IMR-90 (cell line): ENCODE data around the gene RIIAD1. TPM values are rescaled to one million over a fixed set of nuclear protein-coding genes. Genes with fewer than 3 reads are reported as not detected.

Experiments used
- ATAC-seq: fragments of 200-7000 bp; cut with Tn5 transposase; 2 replicates; pipeline ENCODE4 v1.9.1; 2020; ENCODE audit warnings: low read depth, mild to moderate bottlenecking, moderate library complexity
- BruUV-seq: library from RNA; stranded (reverse); fragments of 400-500 nt; replicated peaks from 2 replicates; lab custom pipeline; 2021; lab: Mats Ljungman, UMichigan
- CTCF ChIA-PET: fragments of 300-600 bp; formaldehyde crosslinking; extraction: SDS; loops from one replicate; lab custom pipeline; 2021; ENCODE audit warnings: antibody characterized with exemption; lab: Yijun Ruan, JAX
- POLR2A ChIA-PET: fragments of 300-600 bp; sonication (Branson Sonifier 250); formaldehyde crosslinking; loops from one replicate; lab custom pipeline; 2022; ENCODE audit warnings: antibody characterized with exemption; ENCODE audit not compliant: unreplicated experiment; lab: Charles Lee
- DNase-seq: peaks from one replicate; pipeline ENCODE4 v3.0.0; 2013
- H2AFZ ChIP-seq: replicated peaks from 2 replicates; pipeline ENCODE3; 2013; ENCODE audit warnings: low read length, mild to moderate bottlenecking; ENCODE audit not compliant: poor library complexity
- H2AK5ac ChIP-seq: 2 replicates; pipeline ENCODE4 v1.6.1; 2013; ENCODE audit warnings: low read depth, low read length, inconsistent platforms
- H2AK9ac ChIP-seq: replicated peaks from 2 replicates; pipeline ENCODE3; 2013; ENCODE audit warnings: mild to moderate bottlenecking, low read depth, low read length, moderate library complexity; ENCODE audit not compliant: poor library complexity
- H2BK120ac ChIP-seq: 2 replicates; pipeline ENCODE4 v1.6.1; 2013; ENCODE audit warnings: low read depth, low read length, inconsistent platforms
- H2BK15ac ChIP-seq: 3 replicates; pipeline ENCODE4 v1.6.1; 2013; ENCODE audit warnings: low read depth, low read length, inconsistent platforms
- H2BK20ac ChIP-seq: 2 replicates; pipeline ENCODE4 v1.6.1; 2013; ENCODE audit warnings: low read depth, mild to moderate bottlenecking, inconsistent platforms, low read length, moderate library complexity
- H2BK5ac ChIP-seq: 2 replicates; pipeline ENCODE4 v1.6.1; 2013; ENCODE audit warnings: mild to moderate bottlenecking, low read depth, low read length, inconsistent platforms; ENCODE audit not compliant: poor library complexity, severe bottlenecking
- H3K14ac ChIP-seq: replicated peaks from 2 replicates; pipeline ENCODE4 v1.6.1; 2013; ENCODE audit warnings: low read depth, low read length, inconsistent platforms
- H3K18ac ChIP-seq: 2 replicates; pipeline ENCODE4 v1.6.1; 2013; ENCODE audit warnings: low read depth, low read length, control low read depth
- H3K23ac ChIP-seq: 2 replicates; pipeline ENCODE4 v1.6.1; 2013; ENCODE audit warnings: low read depth, low read length, inconsistent platforms
- H3K27ac ChIP-seq: 2 replicates; pipeline ENCODE4 v1.5.1; 2013; ENCODE audit warnings: mild to moderate bottlenecking, control low read depth, low read length; ENCODE audit not compliant: insufficient read depth
- H3K27me3 ChIP-seq: 2 replicates; pipeline ENCODE4 v1.6.1; 2013; ENCODE audit warnings: low read length; ENCODE audit not compliant: control insufficient read depth, insufficient read depth
- H3K36me3 ChIP-seq: 2 replicates; pipeline ENCODE4 v1.6.1; 2013; ENCODE audit warnings: low read length, mixed read lengths; ENCODE audit not compliant: control insufficient read depth, insufficient read depth
- H3K4ac ChIP-seq: 2 replicates; pipeline ENCODE4 v1.6.1; 2013; ENCODE audit warnings: low read depth, low read length, inconsistent platforms
- H3K4me1 ChIP-seq: 2 replicates; pipeline ENCODE4 v1.6.1; 2013; ENCODE audit warnings: low read length, mixed read lengths; ENCODE audit not compliant: control insufficient read depth, insufficient read depth
- H3K4me2 ChIP-seq: 2 replicates; pipeline ENCODE4 v1.6.1; 2013; ENCODE audit warnings: low read depth, mild to moderate bottlenecking, control low read depth, low read length, moderate library complexity
- H3K4me3 ChIP-seq: 2 replicates; pipeline ENCODE4 v1.5.1; 2013; ENCODE audit warnings: low read depth, mild to moderate bottlenecking, control low read depth, low read length, moderate library complexity; ENCODE audit not compliant: insufficient read depth
- H3K56ac ChIP-seq: 2 replicates; pipeline ENCODE4 v1.6.1; 2013; ENCODE audit warnings: low read length, inconsistent platforms; ENCODE audit not compliant: insufficient read depth; ENCODE audit errors: extremely low read depth
- H3K79me1 ChIP-seq, 2 experiments: 2 replicates each; pipeline ENCODE4 v1.6.1; 2013; ENCODE audit warnings: low read length in 2 of 2, inconsistent platforms in 1 of 2, low read depth in 1 of 2
- H3K9ac ChIP-seq: 2 replicates; pipeline ENCODE4 v1.6.1; 2013; ENCODE audit warnings: low read depth, low read length, control low read depth
- H3K9me1 ChIP-seq: 2 replicates; pipeline ENCODE4 v1.6.1; 2013; ENCODE audit warnings: low read length, inconsistent platforms; ENCODE audit not compliant: insufficient read depth
- H3K9me3 ChIP-seq: 2 replicates; pipeline ENCODE4 v1.6.1; 2013; ENCODE audit warnings: low read length; ENCODE audit not compliant: control insufficient read depth, insufficient read depth
- H4K20me1 ChIP-seq: 2 replicates; pipeline ENCODE4 v1.6.1; 2013; ENCODE audit warnings: low read length, inconsistent platforms; ENCODE audit not compliant: insufficient read depth
- H4K5ac ChIP-seq: 2 replicates; pipeline ENCODE4 v1.6.1; 2013; ENCODE audit warnings: mild to moderate bottlenecking, low read depth, low read length, control low read depth
- H4K8ac ChIP-seq, 2 experiments: 2 replicates each; pipeline ENCODE4 v1.6.1; 2013; ENCODE audit warnings: low read depth in 2 of 2, low read length in 2 of 2, control low read depth in 1 of 2, inconsistent platforms in 1 of 2
- H4K91ac ChIP-seq: 2 replicates; pipeline ENCODE4 v1.6.1; 2013; ENCODE audit warnings: low read depth, low read length, inconsistent platforms; ENCODE audit not compliant: insufficient read depth
- CEBPB ChIP-seq: IDR thresholded peaks from 2 replicates; pipeline ENCODE4 v1.6.1; 2012; ENCODE audit warnings: low read depth, low read length, improper control_type of control experiment
- MAFK ChIP-seq: IDR thresholded peaks from 2 replicates; pipeline ENCODE4 v1.6.1; 2012; ENCODE audit warnings: low read depth, low read length, improper control_type of control experiment
- WGBS, 2 experiments: methylation state at CpG; one replicate each; pipeline versions ENCODE4 v1.1.5 to v1.1.7; 2013; ENCODE audit warnings: missing lambda C conversion rate in 2 of 2; ENCODE audit not compliant: insufficient read length in 1 of 2; ENCODE audit errors: extremely low coverage in 2 of 2; 5-methylcytosine and 5-hydroxymethylcytosine counted together
- dilution Hi-C: fragments of 300-500 bp; cut with HindIII; formaldehyde crosslinking; loops from one replicate; pipeline ENCODE4 v1.14.3; 2018; ENCODE audit warnings: low sequenced_read_pairs; ENCODE audit not compliant: unreplicated experiment
- in situ Hi-C: fragments of 300-500 bp; cut with MboI; formaldehyde crosslinking; loops from 3 replicates; pipeline ENCODE4 v1.14.3; 2019; ENCODE audit warnings: low sequenced_read_pairs, inconsistent platforms, mixed read lengths
- intact Hi-C: fragments of 100-400 bp; cut with micrococcal nuclease; formaldehyde crosslinking; loops from 2 replicates; pipeline ENCODE4 v1.10.0; 2022
- polyA plus RNA-seq, 3 experiments: library from polyadenylated mRNA; depleted of rRNA; stranded (reverse); fragments of >200 nt; gene quantifications; 2 replicates each; pipeline ENCODE4 v1.2.3, GENCODE V29; 2012; ENCODE audit warnings: low replicate concordance in 1 of 3
- total RNA-seq: library from RNA; depleted of rRNA; stranded (reverse); fragments of >200 nt; gene quantifications from 2 replicates; pipeline ENCODE4 v1.2.3, GENCODE V29; 2012

RIIAD1 gene
- total and polyA plus RNA-seq, 2 of the 4 experiments (the other 2 are of a cell fraction): not detected

- H2AK5ac ChIP-seq: no peak overlapping the region
- intact Hi-C loops: no loop called here
- no peaks in the 10 kb centered on the region for H3K36me3 ChIP-seq
- peak; percentile 74 for TF ChIP-seq CEBPB
- no peak for TF ChIP-seq MAFK
- H3K14ac ChIP-seq: no peak overlapping the region
- H3K27ac ChIP-seq: no peak overlapping the region
- H3K56ac ChIP-seq: no peak overlapping the region
- H2BK20ac ChIP-seq: no peak overlapping the region
- no peaks in the 10 kb centered on the region for H4K20me1 ChIP-seq
- H3K4me2 ChIP-seq: peak overlapping the region; percentile 74
- H3K4me3 ChIP-seq: peak overlapping the region; percentile 32
- H3K18ac ChIP-seq: no peak overlapping the region
- H2AFZ ChIP-seq: peak overlapping the region; percentile 69
- ATAC-seq (no peak), DNase-seq (peak; percentile 13)
- no peaks in the 10 kb centered on the region for H3K79me1 ChIP-seq
- peaks cover 2% of the 10 kb centered on the region; the same call in 1 of the 2 replicates for H3K4me1 ChIP-seq
- no peaks in the 10 kb centered on the region for H3K9me3 ChIP-seq
- BruUV-seq: no TSS peak
- no peaks in the 10 kb centered on the region for H3K9me1 ChIP-seq
- ChIA-PET CTCF (interaction anchor here (0.6 kb wide), 2 partner anchors 13 to 228 kb away, joined by 3 to 4 read pairs; no protein-coding TSS in a partner anchor), POLR2A (no interaction called here)
- in situ Hi-C loops: no loop called here
- no peak overlapping the region for H4K5ac ChIP-seq
- no peak overlapping the region for H2BK5ac ChIP-seq
- peaks cover 56% of the 10 kb centered on the region for H3K27me3 ChIP-seq
- peak overlapping the region; percentile 20 for H2AK9ac ChIP-seq
- no peak overlapping the region for H4K91ac ChIP-seq
- H4K8ac ChIP-seq: no peak overlapping the region
- no peak overlapping the region for H3K9ac ChIP-seq
- H2BK15ac ChIP-seq: no peak overlapping the region
- dilution Hi-C loops: no loop called here
- no peak overlapping the region for H2BK120ac ChIP-seq
- no peak overlapping the region for H3K4ac ChIP-seq
- no peak overlapping the region for H3K23ac ChIP-seq
- WGBS, 2 experiments: 10% methylated on average over 4 of the region's 17 CpGs; no CpG with 5 or more reads in 1 of the 2 experiments
Measured at GRCh38 chr1:151721788-151722510, 627 bp downstream of the RIIAD1 start.
